8988T (cell line): ENCODE data around the gene HDAC4.

Experiments
- DNase-seq: peaks from one replicate; pipeline ENCODE4 v3.0.0; 2011

Gene HDAC4

DNA sequence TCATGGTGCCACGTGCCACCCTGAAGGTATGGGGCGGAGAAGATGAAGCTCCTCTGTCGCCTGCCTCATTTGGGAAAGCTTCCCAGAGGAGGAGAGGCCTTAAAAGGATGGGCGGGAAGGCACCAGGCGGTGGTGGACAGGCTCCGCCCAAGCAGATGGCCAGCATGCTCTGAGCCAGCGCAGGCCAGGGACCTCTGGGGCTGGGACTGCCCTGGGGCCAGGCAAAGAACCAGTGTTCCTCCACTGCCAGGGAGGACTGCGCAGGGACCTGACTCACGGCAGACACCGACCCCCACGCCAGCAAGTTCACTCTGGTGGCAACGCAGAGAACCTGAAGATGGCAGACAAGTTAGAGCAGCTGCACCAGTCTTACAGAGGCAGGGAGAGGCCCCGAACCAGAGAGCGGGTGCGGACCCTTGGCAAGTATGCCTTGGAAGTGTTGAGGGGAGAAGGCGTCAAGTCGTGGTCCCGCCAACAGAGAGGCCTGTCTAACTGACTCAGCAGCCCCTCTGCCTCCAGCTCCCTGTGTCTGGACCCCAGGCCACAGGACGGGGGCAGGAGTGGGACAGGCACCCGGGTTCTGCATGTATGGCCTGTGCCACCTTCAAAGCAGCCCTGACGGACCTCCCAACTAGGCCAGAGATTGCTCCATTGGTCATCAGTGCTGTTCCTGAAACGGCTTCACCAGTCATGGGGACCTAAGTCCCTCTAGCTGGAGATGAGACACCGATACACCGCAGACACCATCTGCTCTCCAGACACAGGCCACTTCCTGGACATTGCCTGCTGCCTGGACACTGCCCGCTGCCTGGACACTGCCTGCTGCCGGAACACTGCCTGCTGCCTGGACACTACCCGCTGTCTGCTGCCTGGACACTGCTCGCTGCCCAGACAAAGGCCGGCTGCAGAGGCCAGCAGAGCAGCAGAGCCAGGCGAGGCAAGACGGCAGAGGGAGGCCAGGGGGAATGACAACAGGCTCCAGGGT, 124.7 kb downstream of the HDAC4 start:
- no peak for DNase-seq

GRCh38 chr2:239275044-239275685, 125.7 kb downstream of the HDAC4 start:
- peak; percentile 66 for DNase-seq

DNA sequence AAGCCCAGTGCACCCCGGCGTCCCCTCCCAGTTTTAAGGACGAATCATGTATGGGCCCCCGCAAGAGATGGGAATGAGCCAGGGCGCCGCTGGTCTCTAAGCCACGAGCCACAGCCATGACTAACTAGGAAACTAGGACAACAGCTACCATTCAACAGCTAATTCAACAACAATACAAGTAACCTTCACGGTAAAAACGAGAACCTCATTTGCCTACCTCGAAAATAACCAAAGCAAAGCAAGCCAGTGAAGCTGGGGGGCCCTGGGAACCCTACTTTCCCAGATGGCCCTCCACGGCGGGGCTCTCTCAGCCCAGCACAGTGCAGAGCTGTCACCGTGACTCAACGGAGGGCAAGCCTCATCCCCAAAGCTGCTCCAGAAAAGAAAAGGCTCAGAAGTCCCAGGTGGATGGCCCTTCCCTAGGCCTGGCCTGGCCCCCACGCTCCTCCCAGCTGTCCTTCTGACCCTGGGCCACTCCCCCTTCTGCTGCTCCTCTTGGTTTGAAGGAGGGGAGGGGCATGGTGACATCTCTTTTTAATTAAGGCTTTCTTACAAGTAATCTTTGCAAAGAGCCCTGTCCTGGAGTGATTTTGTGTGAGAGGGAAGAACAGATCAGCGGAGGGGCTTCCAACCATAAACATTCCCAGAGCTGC, 126.3 kb downstream of the HDAC4 start:
- no peak for DNase-seq

- DNase-seq = no peak
Measured at GRCh38 chr2:239273280-239274234, 127.3 kb downstream of the HDAC4 start.

GRCh38 chr2:239272626-239273025, 128.2 kb downstream of the HDAC4 start:
- no peak for DNase-seq

- DNase-seq = no peak
Measured at GRCh38 chr2:239271882-239272281, 128.9 kb downstream of the HDAC4 start.

DNA sequence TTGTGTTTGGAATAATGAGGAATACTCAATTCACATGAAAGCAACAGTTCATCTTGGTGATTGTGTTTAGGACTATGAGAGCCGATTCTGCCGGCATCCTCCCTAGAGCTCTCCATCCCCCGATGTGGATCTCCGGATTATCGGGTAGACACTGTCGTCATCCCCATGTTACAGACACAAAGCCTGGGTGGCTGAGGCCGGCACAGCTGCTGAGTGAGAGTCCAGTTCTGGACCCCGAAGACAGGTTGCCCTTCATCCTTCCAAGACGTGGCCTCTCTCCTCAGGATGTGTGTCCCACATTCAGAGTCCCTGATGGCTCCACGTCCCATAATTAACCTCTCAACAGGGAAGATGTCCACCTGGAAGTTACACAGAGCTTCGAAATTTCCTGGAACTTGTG, 129.3 kb downstream of the HDAC4 start:
- DNase-seq = no peak

DNA sequence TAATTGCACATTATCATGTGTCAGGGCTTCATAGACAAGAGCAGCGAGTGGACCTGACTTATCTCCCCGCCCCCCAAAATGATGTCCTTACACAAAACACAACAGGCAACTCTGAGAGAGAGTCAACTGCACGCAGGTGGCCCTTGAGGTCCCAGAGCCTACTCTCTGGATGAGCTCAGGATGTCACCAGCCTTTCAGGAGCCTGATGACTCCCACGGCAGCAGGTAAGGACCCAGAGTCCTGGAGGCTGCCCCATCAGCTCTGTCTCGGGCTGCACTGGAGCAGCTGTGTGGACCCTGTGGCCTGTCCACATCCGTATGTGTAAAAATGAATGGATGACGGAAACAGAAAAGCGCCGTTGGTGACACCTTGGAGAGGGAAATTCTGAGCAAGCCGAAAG, 130.9 kb downstream of the HDAC4 start:
- DNase-seq = no peak

DNA sequence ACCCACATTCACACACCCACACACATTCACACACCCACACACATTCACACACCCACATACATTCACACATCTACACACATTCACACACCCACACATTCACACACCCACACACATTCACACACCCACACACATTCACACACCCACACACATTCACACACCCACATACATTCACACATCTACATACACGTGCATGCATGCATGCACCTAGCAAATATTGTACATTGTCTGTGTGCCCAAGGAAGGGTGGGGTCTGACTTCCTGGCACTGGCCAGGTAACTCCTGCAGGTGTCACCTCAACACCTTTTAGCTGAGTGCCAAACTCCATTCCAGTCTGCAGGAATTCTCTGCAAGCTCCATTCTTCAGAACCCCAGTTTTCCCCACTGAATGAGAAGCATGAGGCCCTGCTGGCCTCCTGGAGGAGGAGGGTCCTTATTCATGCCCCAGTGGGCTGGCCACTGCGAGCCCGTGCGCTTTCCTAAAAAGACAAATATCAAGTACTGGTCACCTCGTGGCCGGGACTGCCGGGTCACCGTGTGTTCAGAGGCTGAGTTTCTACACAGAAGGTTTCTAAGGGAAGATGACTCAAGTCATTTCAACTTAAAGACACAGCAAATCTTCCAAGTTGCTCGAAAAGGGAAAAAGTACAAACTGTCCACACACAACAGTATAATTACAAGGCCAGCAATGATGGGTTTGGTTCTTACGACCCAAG, 131.5 kb downstream of the HDAC4 start:
- no peak for DNase-seq

DNA sequence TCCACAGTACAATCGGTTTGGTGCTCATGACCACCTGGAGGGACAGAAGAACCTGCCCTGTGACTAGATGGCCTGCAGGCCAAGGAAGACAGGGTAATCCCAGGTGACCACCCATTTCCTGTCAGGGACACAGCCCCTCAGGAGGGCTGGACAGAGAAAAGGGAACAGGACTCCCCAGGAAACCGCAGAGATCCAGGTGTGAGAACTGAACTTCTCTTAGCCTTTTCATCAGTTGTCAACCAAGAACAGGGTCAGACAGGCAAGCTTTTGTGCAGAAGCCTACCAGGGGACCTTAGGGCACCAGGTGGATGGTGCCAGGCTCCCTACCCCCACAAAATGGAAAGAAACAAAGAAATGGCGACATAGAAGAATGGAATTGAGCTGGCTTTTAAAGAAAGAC, 132.3 kb downstream of the HDAC4 start:
- DNase-seq = no peak

DNA sequence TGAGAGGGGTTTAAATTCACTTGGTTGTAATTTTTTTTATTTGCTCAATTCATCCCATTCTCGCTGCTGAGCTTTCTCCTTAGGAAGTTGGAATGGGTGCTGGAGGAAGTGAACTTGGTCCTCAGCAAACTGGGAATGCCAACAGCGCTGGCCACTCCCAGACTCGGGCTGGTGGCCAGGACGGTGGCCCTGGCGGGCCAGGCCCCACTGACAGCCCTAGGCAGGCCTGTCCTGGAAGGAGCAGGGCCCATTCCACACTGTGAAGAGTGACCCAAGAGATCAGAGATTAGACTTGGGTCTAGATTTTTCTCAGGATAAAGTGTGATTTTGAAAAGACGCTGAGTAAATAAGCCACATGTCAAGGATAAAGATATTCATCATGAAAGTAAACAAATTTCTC, 132.7 kb downstream of the HDAC4 start:
- no peak for DNase-seq

- DNase-seq = no peak
Measured at GRCh38 chr2:239267288-239267951, 133.4 kb downstream of the HDAC4 start.

- no peak for DNase-seq
Measured at GRCh38 chr2:239266779-239267287, 134.0 kb downstream of the HDAC4 start.

- no peak for DNase-seq
Measured at GRCh38 chr2:239266434-239266766, 134.4 kb downstream of the HDAC4 start.

- DNase-seq = no peak
Measured at GRCh38 chr2:239265681-239266433, 135.0 kb downstream of the HDAC4 start.

DNA sequence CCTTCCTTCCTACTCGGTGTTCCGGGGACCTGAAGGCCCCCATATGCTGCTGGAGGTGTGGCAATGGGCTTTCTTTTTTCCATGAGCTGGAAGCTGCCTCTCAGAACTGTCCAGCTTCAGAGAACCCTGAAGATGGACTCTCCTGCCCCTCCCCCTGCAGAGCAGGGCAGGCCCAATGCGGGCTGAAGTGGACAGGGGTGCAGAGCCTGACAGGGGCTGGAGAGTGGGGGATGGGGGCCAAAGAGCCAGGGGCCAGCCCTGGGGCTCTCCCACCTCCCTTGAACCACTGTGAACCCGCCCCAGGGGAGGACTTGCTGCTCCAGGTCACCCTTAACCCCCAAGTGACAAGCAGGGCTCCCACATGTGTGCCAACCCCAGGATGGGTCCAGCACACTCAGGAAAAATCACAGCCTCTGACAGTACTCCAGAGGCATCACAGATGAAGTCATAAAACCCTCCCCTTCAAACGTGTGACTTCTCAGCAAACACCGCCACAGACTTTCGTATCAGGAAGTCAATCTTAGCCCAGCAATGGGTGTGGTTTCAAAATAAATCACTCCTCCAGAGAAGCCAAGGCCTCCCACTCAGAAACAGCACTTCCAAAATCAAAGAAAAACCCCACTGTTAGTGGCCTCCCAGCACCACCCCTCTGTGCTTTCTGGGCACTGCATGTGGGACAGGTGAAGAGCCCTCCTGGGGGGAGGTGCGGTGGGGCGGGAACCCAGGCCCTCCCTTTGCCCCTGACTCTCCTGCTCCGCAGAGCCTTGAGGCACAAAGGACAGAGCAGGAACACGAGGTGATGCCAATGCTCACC, 135.8 kb downstream of the HDAC4 start:
- DNase-seq = no peak

DNA sequence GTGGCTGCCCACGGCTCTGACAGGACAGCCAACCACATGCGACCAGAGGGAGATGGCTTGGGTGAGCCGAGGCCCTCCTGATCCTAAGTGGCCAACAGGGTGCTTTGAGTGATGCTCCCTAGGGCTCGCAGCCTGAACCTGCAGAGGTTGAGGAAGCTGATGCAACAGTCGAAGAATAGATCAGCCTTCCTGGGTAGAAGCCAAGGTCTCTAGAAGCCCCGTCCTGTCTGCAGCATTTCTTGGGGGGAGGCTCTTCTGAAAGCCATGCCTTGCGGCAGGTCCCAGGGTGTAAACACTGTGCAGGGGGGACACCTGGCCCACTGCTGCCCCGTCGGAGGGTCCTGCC, 136.4 kb downstream of the HDAC4 start:
- DNase-seq = no peak

DNA sequence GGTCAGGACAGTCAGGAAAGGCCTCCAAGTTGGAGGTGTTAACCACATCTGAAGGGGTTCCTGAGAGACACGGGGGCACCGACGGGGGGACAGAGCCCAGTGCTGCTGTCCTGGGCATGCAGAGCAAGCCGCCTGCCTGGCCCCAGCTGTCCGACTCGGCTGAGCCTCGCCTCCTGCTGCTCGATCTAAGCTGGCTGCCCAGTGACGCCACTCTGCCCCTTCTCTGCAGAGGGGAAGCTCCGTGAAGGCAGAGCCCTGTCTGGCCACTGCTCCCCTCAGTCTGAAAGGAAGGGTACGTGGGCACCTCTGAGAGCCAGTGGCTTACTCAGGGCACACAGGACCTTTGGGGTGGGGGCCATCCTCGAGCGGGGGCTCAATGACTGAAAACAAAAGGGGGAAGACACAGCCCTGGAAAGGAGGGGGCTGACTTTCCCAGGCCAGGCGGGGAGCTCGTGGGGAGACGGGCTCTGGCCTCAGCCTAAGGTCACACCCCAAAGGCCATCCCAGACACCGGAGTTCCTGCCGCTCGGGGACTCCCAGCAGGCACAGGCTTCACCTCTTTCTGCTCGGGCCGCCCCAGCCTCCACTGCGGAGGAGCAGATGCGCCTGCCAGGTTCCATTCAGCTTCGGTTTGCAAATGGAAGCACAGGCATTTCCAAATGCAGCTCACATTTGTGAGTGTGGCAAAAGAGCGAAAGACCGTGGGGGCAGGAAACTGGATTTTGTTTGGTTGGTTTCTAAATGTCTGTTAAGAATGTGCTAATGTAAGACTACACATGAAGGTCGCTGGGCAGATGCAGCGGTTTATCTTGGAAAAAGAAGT, 136.9 kb downstream of the HDAC4 start:
- no peak for DNase-seq

GRCh38 chr2:239263231-239263630, 137.6 kb downstream of the HDAC4 start:
- DNase-seq = no peak
